Fibroblast of villous mesenchyme (primary cell): ENCODE measurements around the gene PIAS3. TPM values are rescaled to one million over a fixed set of nuclear protein-coding genes. Genes with fewer than 3 reads are reported as not detected.

Experiments used
- DNase-seq: peaks from one replicate; pipeline ENCODE4 v3.0.0-alpha.2; 2010; ENCODE audit warnings: low read depth
- H3K4me3 ChIP-seq: 2 replicates; pipeline ENCODE4 v1.5.1; 2011; ENCODE audit warnings: low read depth, mild to moderate bottlenecking, low read length
- total RNA-seq: library from RNA; depleted of rRNA; stranded (reverse); fragments of >200 nt; gene quantifications from 2 replicates; pipeline ENCODE4 v1.2.3, GENCODE V29; 2012
- TF ChIP-seq, protein P1 (sequence below): IDR thresholded peaks from 2 replicates; pipeline ENCODE4 v1.5.1; 2012; ENCODE audit warnings: low read depth, mild to moderate bottlenecking, low read length; ENCODE audit not compliant: insufficient read depth

The PIAS3 gene
- total RNA-seq, 1 donor, result 15.5 TPM

GRCh38 chr1:145895471-145895870 is 36.6 kb upstream of the PIAS3 start:
- no peak for DNase-seq
- no peak overlapping the region for H3K4me3 ChIP-seq
- TF ChIP-seq, protein P1, sequence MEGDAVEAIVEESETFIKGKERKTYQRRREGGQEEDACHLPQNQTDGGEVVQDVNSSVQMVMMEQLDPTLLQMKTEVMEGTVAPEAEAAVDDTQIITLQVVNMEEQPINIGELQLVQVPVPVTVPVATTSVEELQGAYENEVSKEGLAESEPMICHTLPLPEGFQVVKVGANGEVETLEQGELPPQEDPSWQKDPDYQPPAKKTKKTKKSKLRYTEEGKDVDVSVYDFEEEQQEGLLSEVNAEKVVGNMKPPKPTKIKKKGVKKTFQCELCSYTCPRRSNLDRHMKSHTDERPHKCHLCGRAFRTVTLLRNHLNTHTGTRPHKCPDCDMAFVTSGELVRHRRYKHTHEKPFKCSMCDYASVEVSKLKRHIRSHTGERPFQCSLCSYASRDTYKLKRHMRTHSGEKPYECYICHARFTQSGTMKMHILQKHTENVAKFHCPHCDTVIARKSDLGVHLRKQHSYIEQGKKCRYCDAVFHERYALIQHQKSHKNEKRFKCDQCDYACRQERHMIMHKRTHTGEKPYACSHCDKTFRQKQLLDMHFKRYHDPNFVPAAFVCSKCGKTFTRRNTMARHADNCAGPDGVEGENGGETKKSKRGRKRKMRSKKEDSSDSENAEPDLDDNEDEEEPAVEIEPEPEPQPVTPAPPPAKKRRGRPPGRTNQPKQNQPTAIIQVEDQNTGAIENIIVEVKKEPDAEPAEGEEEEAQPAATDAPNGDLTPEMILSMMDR, result no peak

GRCh38 chr1:145893306-145894055 is 34.6 kb upstream of the PIAS3 start:
- no peak overlapping the region for H3K4me3 ChIP-seq
- TF ChIP-seq, protein P1, result no peak

DNA sequence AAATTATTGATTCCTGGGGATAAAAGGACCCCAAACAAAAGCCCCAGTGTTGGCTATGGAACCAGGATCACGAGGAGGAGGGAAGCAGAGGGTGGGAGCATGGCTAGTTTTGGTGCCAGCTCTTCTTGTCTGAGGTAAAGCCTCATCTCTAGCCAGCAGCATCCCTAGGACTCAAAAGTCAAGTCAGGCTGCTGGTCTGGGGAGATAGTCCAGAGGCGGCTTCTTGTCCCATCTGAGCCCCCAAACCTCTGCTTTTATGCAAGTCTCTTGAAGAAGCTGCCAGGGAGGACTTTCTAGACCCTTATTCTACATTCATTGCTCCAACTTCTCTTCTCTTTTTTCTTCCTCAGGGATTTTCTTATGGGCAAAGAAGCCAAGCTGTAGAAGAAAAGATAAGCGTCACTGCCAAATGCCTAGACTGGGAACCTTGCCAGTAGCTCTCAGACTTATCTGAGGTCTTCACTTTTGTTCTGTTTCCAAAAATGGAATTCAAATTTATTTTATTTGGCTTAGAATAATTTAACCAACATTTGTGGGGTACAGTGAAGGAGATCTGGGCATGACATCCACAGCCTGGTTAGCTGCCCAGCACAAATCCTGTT is 33.7 kb upstream of the PIAS3 start:
- H3K4me3 ChIP-seq, result peak overlapping the region; percentile 34
- TF ChIP-seq, protein P1, result no peak
- DNase-seq, result peak; percentile 75

More at GRCh38 chr1:145893306-145894055, 34.6 kb upstream of the PIAS3 start:
- DNase-seq, result no peak

DNA sequence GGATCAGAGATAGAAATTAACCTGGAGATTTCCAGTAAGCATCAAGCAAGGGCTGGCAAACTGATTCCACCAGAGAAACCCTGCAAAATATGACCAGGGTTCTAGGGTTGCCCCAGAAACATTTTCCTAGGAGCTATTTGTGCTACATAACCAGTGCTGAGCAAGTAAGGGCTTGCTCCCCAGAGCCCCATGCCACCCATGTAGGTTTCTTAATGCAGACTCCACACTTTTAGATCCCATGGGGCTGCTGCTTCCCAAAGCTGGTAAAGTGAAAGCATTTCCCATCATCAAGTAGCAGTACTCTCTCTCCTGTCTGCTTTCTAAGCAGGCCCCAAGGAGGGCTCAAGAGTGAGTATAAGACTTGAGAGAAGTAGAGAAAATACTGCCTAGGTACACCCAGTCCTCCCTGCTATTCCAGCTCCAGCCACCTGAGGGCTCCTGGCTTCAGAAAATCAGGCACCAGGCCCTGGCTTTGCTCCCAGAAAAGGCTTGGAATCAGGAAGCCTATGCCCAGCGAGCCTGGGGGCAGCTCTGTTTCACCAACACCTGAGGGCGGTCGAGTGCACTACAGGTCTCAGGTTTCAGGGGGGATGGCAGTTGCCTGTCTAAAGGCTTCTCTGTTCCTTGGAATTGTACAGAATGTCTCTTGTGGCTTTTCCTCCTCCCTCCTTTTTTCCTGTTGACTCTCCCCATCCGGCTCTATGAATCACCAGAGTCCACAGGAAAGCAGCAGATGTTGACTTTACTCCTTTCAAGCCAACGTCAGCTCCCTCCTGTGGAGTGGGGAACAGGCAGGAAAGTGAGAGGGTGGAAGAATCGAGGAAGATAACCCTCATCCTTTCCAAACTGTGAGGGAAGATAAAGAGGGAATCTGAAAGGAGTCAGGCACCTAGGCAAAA is 33.0 kb upstream of the PIAS3 start:
- H3K4me3 ChIP-seq, result peak overlapping the region; percentile 34
- TF ChIP-seq, protein P1, result peak; percentile 99
- DNase-seq, result peak; percentile 99

DNA sequence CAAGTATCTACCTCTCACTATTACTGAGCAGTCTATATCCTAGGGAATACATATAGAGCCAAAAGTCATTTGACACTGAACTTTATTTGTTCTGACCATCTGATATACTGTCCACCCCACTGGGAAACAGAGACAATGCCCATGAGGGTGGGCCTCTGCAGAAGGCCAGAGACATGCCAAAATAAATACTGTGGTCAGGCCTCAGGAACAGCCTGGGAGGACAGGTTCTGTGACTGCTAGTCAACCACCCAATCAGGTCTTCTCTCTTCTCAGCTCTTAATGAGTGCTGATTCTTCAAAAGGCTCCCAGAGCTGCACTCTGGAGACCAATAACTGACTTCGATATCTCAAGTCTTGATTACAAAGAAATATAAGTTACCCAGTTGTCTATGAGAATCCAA is 32.3 kb upstream of the PIAS3 start:
- no peak for DNase-seq
- no peak overlapping the region for H3K4me3 ChIP-seq
- TF ChIP-seq, protein P1, result no peak

DNA sequence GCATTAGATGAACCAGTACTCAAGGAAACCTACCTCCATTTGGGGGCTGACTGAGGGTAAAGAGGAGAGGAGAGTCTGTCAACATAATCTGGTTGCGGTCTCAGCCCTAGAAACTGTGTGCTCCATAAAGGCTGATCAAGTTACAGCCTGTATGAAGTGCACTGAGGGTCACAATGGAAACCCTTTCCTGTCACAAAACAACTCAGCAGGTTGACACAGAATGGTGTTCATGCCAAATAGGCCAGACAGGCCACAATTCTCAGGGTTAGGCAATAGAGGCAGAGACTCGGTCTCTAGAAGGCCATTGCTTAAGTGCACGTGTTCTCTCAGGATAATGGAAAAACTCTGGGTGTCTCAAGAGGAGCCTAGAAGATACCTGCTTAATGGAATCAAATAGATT is 30.8 kb upstream of the PIAS3 start:
- TF ChIP-seq, protein P1, result no peak
- no peak for DNase-seq
- H3K4me3 ChIP-seq, result no peak overlapping the region
